CD14-positive monocyte (primary cell): ENCODE data around the gene CNST. TPM values are rescaled to one million over a fixed set of nuclear protein-coding genes. Genes with fewer than 3 reads are reported as not detected.

Source experiments
- DNase-seq, 3 donors: peaks; one replicate each; pipeline ENCODE4 v3.0.0-alpha.2; 2011 to 2022
- H2AFZ ChIP-seq: 2 replicates; pipeline ENCODE4 v1.6.0; 2012; ENCODE audit warnings: mild to moderate bottlenecking, low read depth, low read length, inconsistent platforms; ENCODE audit not compliant: insufficient read depth, poor library complexity, severe bottlenecking
- H3K27ac ChIP-seq, 2 donors: 1 replicate in 1 of 2; 2 replicates in 1 of 2; pipeline ENCODE4 v1.5.1; 2012 to 2013; ENCODE audit warnings: low read length in 2 of 2, control low read depth in 1 of 2, inconsistent platforms in 1 of 2, low read depth in 1 of 2, mild to moderate bottlenecking in 1 of 2
- H3K27me3 ChIP-seq, 2 donors: one replicate each; pipeline versions ENCODE4 v1.6.0 to v1.6.1; 2011 to 2013; ENCODE audit warnings: low read length in 2 of 2; ENCODE audit not compliant: control insufficient read depth in 2 of 2, insufficient read depth in 2 of 2
- H3K36me3 ChIP-seq, 2 donors: replicated peaks in 1 of 2; 1 replicate in 1 of 2; 2 replicates in 1 of 2; pipeline versions ENCODE4 v1.5.1 to v1.6.1; 2012 to 2013; ENCODE audit warnings: low read length in 2 of 2, control low read depth in 1 of 2, inconsistent platforms in 1 of 2, mild to moderate bottlenecking in 1 of 2; ENCODE audit not compliant: insufficient read depth in 2 of 2, control insufficient read depth in 1 of 2
- H3K4me1 ChIP-seq, 2 donors: 1 replicate in 1 of 2; 2 replicates in 1 of 2; pipeline versions ENCODE4 v1.5.1 to v1.6.1; 2012 to 2013; ENCODE audit warnings: low read length in 2 of 2, control low read depth in 1 of 2, inconsistent platforms in 1 of 2, mild to moderate bottlenecking in 1 of 2, moderate library complexity in 1 of 2; ENCODE audit not compliant: insufficient read depth in 2 of 2, control insufficient read depth in 1 of 2
- H3K4me2 ChIP-seq: replicated peaks from 2 replicates; pipeline ENCODE3; 2012; ENCODE audit warnings: low read length, moderate library complexity, mild to moderate bottlenecking; ENCODE audit not compliant: poor library complexity, severe bottlenecking; ENCODE audit errors: extremely low read depth
- H3K4me3 ChIP-seq, 3 experiments: fragments of 200-600 bp in 1 of 3; sonication (generic) in 1 of 3; replicated peaks in 1 of 3; 1 replicate in 2 of 3; 2 replicates in 1 of 3; pipeline ENCODE4 v1.5.1; 2011 to 2013; ENCODE audit warnings: low read length in 3 of 3, mild to moderate bottlenecking in 3 of 3, control low read depth in 2 of 3, low read depth in 2 of 3, inconsistent platforms in 1 of 3, moderate library complexity in 1 of 3
- H3K79me2 ChIP-seq: 2 replicates; pipeline ENCODE4 v1.6.0; 2012; ENCODE audit warnings: mild to moderate bottlenecking, control low read depth, inconsistent platforms, low read length, moderate library complexity; ENCODE audit not compliant: insufficient read depth
- H3K9ac ChIP-seq: 2 replicates; pipeline ENCODE4 v1.6.0; 2017; ENCODE audit warnings: low read length, mild to moderate bottlenecking; ENCODE audit not compliant: insufficient read depth, poor library complexity, severe bottlenecking
- H3K9me3 ChIP-seq, 2 donors: replicated peaks in 1 of 2; 1 replicate in 1 of 2; 2 replicates in 1 of 2; pipeline versions ENCODE4 v1.5.1 to v1.6.1; 2012 to 2013; ENCODE audit warnings: low read length in 2 of 2, control low read depth in 1 of 2; ENCODE audit not compliant: control insufficient read depth in 1 of 2, insufficient read depth in 1 of 2
- H4K20me1 ChIP-seq: 2 replicates; pipeline ENCODE4 v1.6.0; 2012; ENCODE audit warnings: mild to moderate bottlenecking, low read length, control low read depth, moderate library complexity; ENCODE audit not compliant: insufficient read depth
- H3K27ac Mint-ChIP-seq, 7 donors: one replicate each; pipeline ENCODE4 v1.8.0; 2020; ENCODE audit warnings: mild to moderate bottlenecking in 7 of 7, mixed read lengths in 7 of 7, moderate library complexity in 6 of 7, inconsistent platforms in 2 of 7
- H3K27me3 Mint-ChIP-seq, 3 donors: one replicate each; pipeline ENCODE4 v1.8.0; 2021 to 2022; ENCODE audit warnings: low read depth in 3 of 3, mild to moderate bottlenecking in 3 of 3, mixed read lengths in 3 of 3, moderate library complexity in 3 of 3, inconsistent platforms in 1 of 3
- H3K36me3 Mint-ChIP-seq, 2 donors: one replicate each; pipeline ENCODE4 v1.8.0; 2020; ENCODE audit warnings: mixed read lengths in 2 of 2, inconsistent platforms in 1 of 2, mild to moderate bottlenecking in 1 of 2
- H3K4me1 Mint-ChIP-seq: one replicate; pipeline ENCODE4 v1.8.0; 2020; ENCODE audit warnings: mild to moderate bottlenecking, mixed read lengths
- H3K4me3 Mint-ChIP-seq, 2 donors: one replicate each; pipeline ENCODE4 v1.8.0; 2020; ENCODE audit warnings: mild to moderate bottlenecking in 2 of 2, mixed read lengths in 2 of 2, moderate library complexity in 1 of 2
- H3K9me3 Mint-ChIP-seq, 7 donors: one replicate each; pipeline ENCODE4 v1.8.0; 2020 to 2022; ENCODE audit warnings: mixed read lengths in 7 of 7, mild to moderate bottlenecking in 6 of 7, moderate library complexity in 6 of 7, inconsistent platforms in 2 of 7
- WGBS: methylation state at CpG from one replicate; pipeline ENCODE4 v1.1.5; 2013; ENCODE audit warnings: missing lambda C conversion rate; ENCODE audit not compliant: insufficient coverage; 5-methylcytosine and 5-hydroxymethylcytosine counted together
- intact Hi-C, 2 donors: fragments of 100-400 bp; cut with micrococcal nuclease; formaldehyde crosslinking; loops; one replicate each; pipeline versions ENCODE4 v1.15.0 to v1.15.1; 2023
- polyA plus RNA-seq, 3 donors: library from polyadenylated mRNA; depleted of rRNA in 1 of 3; unstranded in 2 of 3; stranded (reverse) in 1 of 3; fragments of 300-500 nt in 2 of 3; fragments of >200 nt in 1 of 3; fragmentation: Illumina TruSeq in 2 of 3; gene quantifications; 1 replicate in 2 of 3; 2 replicates in 1 of 3; pipeline ENCODE4 v1.2.3, GENCODE V29; 2012 to 2021
- TF ChIP-seq, protein P1 (sequence below): fragments of 200-600 bp; IDR thresholded peaks from one replicate; pipeline ENCODE4 v1.8.0; 2022; ENCODE audit warnings: antibody characterized with exemption, mild to moderate bottlenecking

The CNST gene
- polyA plus RNA-seq, 3 donors = 11.0 to 14.1 (median 13.7) TPM

- 86% methylated on average over 7 of the region's 7 CpGs for WGBS
- Histone ChIP-seq H3K9ac (no peak overlapping the region), H3K27ac (no peak overlapping the region), H4K20me1 (no peaks in the 10 kb centered on the region), H2AFZ (no peak overlapping the region), H3K36me3 (no peaks in the 10 kb centered on the region), H3K27me3 (no peaks in the 10 kb centered on the region), H3K9me3 (peaks cover 58 to 99% of the 10 kb centered on the region in 2 donors), H3K79me2 (no peaks in the 10 kb centered on the region), H3K4me1 (no peaks in the 10 kb centered on the region), H3K4me3 (no peak overlapping the region), H3K4me2 (no peak overlapping the region)
- no peak overlapping the region for H3K27ac Mint-ChIP-seq
- no peaks in the 10 kb centered on the region for H3K36me3 Mint-ChIP-seq
- no peaks in the 10 kb centered on the region for H3K4me1 Mint-ChIP-seq
- peaks cover 49 to 99% (median 80%) of the 10 kb centered on the region in 7 donors for H3K9me3 Mint-ChIP-seq
- no peak for DNase-seq
- TF ChIP-seq, protein P1, sequence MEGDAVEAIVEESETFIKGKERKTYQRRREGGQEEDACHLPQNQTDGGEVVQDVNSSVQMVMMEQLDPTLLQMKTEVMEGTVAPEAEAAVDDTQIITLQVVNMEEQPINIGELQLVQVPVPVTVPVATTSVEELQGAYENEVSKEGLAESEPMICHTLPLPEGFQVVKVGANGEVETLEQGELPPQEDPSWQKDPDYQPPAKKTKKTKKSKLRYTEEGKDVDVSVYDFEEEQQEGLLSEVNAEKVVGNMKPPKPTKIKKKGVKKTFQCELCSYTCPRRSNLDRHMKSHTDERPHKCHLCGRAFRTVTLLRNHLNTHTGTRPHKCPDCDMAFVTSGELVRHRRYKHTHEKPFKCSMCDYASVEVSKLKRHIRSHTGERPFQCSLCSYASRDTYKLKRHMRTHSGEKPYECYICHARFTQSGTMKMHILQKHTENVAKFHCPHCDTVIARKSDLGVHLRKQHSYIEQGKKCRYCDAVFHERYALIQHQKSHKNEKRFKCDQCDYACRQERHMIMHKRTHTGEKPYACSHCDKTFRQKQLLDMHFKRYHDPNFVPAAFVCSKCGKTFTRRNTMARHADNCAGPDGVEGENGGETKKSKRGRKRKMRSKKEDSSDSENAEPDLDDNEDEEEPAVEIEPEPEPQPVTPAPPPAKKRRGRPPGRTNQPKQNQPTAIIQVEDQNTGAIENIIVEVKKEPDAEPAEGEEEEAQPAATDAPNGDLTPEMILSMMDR = no peak
- H3K4me3 Mint-ChIP-seq = no peak overlapping the region
- intact Hi-C loops = no loop called here
- H3K27me3 Mint-ChIP-seq = peaks cover 3% of the 10 kb centered on the region in 3 donors
Measured at GRCh38 chr1:246517391-246517790, 48.9 kb upstream of the CNST start.

- H3K4me1 Mint-ChIP-seq = no peaks in the 10 kb centered on the region
- Histone ChIP-seq H3K36me3 (no peaks in the 10 kb centered on the region), H4K20me1 (no peaks in the 10 kb centered on the region), H2AFZ (no peak overlapping the region), H3K4me2 (no peak overlapping the region), H3K79me2 (no peaks in the 10 kb centered on the region), H3K9ac (no peak overlapping the region), H3K4me3 (no peak overlapping the region), H3K27ac (no peak overlapping the region), H3K4me1 (no peaks in the 10 kb centered on the region), H3K9me3 (peaks cover 48 to 99% of the 10 kb centered on the region in 2 donors), H3K27me3 (no peaks in the 10 kb centered on the region)
- intact Hi-C loops = no loop called here
- no peaks in the 10 kb centered on the region for H3K36me3 Mint-ChIP-seq
- H3K4me3 Mint-ChIP-seq = no peak overlapping the region
- TF ChIP-seq, protein P1 = no peak
- no peak overlapping the region for H3K27ac Mint-ChIP-seq
- H3K27me3 Mint-ChIP-seq = peaks cover 0 to 3% (median 3%) of the 10 kb centered on the region in 3 donors
- no peak for DNase-seq
- peaks cover 39 to 99% (median 78%) of the 10 kb centered on the region in 7 donors for H3K9me3 Mint-ChIP-seq
- WGBS = 91% methylated on average over 17 of the region's 17 CpGs
Measured at GRCh38 chr1:246518456-246519205, 47.6 kb upstream of the CNST start.
